GM18498 (cell line): ENCODE data around the gene HJV.

Experiments
- ATAC-seq: cut with Tn5 transposase; IDR thresholded peaks from one replicate; pipeline ENCODE4 v1.9.1; 2021; ENCODE audit warnings: mild to moderate bottlenecking, moderate library complexity; ENCODE audit not compliant: unreplicated experiment

HJV gene

DNA sequence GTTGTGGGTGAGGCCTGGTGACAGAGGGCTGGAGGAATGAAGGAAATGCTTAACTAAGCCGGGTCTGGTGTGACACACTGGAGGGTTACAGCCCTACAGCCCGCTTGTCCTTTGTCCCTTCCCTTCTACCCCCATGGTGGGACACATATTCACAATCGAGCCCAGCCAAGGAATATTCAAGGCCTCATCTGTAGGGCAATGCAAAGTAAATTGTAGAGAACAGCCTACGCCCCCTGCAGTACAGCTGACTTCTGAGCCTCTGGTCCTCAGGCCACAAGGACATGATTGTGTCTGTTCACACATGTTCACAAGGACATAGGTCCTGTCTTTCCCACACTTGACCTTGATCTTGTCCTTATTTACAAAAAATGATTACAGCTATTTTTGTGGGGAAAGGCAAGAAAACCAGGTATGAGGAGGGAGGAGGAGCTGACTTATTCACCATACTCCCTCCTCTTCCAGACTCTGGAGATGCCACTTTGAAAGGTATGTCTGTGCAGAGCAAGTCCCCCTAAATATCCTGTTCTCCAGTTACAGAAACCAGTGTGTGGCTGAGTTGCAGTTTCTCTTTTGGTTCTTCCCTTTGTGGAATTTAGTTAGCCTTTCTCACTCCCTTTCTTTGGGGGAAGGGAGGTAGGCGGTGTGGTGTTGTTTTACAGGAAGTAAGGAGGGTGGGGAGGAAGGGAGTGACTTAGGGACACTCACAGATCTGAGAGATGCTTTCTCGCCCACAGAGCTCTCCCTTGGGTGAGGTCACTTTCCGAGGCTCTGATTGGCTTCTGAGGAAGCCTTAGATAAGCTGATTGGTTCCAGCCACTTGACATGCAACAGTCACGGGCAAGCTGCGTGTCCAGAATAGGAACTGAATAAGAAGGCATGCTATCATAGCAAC, 42.4 kb downstream of the HJV start:
- peak; percentile 87 for ATAC-seq

DNA sequence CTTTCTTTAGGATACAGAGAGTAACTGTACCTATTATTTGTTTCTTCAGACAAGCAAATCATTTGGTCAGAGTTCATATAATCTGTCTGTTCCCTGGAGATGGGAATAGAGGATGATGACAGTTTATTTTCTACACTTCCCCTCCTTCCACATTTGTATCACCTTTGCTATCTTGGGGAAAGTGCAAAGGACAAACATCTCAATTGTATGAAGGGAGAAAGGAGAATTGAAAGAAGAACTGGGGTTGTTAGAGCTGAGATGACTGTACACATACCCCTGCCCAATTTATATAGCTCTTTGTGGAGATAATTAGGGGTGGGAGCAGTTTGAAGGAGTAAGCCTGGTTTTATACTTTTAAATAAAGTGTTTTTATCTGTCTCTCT, 43.1 kb downstream of the HJV start:
- no peak for ATAC-seq

DNA sequence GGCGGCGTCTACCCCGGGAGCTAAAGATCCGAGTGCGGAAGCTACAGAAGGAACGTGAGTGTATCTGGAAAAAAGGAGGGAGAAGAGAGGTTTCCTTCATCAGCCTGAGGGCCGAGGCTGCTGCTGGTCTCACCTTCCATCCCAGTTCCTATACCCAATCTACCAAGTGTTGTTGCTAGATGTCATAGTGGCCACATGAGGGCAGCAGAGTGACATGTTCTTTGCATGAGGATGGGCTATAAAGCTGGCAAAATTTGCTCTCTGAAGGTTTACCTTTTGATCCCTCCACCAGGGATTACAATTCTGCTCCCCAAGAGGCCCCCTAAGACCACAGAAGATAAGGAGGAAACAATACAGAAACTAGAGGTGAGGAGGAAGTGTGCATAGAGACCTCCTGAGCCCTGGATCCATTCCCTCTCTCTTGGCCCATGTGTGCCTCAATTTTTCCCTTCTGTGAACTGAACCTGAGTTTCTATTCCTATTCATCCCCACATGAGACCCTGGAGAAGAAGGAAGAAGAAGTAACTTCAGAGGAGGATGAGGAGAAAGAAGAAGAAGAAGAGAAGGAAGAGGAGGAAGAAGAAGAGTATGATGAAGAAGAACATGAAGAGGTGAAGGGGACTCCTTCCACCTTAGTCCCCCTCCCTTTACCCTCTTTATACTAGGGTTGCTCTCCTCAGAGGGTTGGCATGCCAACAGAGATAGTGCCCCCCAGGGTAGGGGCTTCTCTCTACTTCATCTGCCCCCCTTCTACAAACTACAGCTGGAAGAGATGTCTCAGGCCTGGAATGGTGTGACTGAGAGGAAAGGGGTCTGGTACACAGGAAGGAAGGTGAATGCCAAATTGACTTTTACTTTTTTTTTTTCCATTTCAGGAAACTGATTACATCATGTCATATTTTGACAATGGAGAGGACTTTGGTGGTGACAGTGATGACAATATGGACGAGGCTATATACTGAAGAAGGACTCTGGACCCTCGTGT, 43.8 kb downstream of the HJV start:
- ATAC-seq, result no peak

DNA sequence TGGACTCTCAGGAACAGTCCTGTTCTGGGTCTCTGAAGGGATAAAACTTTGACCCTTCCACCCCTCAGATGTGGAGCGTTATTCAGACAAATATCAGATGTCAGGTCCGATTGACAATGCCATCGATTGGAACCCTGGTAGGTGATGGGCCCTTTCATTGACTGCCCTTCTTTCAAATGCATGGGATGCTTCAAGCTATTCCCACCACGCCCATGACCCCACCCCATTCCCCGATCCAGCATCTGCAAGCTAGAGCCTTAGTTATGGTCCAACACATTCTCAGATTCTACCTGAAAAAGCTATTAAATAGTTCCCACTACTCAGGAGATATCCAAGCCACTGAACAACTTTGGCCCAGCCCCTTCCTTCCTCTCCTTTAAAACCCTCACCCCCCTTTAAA, 44.5 kb downstream of the HJV start:
- no peak for ATAC-seq

DNA sequence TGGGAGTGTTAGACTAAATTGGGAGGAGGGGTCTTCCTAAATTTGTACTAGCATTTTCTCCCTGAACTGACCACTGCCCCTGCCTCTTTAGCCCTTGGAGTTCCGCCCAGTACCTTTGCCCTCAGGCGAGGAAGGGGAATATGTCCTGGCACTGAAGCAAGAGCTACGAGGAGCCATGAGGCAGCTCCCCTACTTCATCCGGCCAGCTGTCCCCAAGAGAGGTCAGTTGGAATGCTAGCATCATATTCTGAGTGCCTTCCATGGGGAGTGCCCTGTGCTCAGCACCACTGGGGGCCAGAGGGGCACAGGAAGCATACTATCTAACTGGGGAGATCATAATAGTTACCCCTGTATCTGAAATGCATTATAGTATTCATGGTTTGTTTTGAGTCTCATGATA, 46.3 kb downstream of the HJV start:
- no peak for ATAC-seq

DNA sequence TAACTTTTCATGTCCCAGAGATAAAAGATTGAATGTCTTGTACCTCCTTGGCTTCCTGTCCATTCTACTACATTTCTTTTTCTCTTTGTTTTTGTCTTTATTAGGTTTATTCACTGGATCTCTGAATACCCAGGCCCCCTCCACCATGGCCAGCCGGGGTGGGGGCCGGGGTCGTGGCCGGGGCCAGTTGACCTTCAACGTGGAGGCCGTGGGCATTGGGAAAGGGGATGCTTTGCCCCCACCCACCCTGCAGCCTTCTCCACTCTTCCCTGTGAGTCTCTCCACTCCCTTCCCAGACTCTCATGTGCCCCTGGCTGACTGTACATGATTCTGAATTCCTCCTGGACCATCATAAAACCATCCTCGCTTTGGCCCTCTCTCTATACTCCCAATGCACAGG, 46.8 kb downstream of the HJV start:
- ATAC-seq, result no peak

DNA sequence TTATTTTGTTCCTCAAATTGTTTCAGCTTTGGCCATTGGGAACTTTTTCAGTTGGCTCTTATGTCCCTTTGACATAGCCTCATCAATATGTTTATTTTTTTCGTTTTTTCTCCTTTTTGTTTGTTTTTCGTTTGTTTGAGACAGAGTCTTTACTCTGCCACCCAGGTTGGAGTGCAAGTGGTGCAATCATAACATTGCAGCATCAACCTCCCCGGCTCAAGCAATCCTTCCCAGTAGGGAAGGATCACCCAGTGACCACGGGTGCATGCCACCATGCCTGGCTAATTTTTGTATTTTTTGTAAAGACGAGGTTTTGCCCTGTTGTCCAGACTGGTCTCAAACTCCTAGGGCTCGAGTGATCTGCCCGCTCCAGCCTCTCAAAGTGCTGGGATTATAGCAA, 49.0 kb downstream of the HJV start:
- no peak for ATAC-seq
